Astrocyte (in vitro differentiated cells and primary cell): ENCODE measurements around the gene GALNT2. TPM values are rescaled to one million over a fixed set of nuclear protein-coding genes. Genes with fewer than 3 reads are reported as not detected.

ENCODE experiments used
- DNase-seq: peaks from one replicate; pipeline ENCODE4 v3.0.0-alpha.2; 2010; ENCODE audit warnings: low read depth
- FAIRE-seq: peaks from 2 replicates; lab custom pipeline; 2011; peaks lifted over from hg19 to GRCh38; lab: Jason Lieb, UNC
- H2AFZ ChIP-seq: 2 replicates; pipeline ENCODE4 v1.6.0; 2012; ENCODE audit warnings: low read depth, low read length, inconsistent platforms
- H3K27ac ChIP-seq: 2 replicates; pipeline ENCODE4 v1.5.1; 2011; ENCODE audit warnings: low read depth, low read length, inconsistent platforms
- H3K27me3 ChIP-seq: 2 replicates; pipeline ENCODE4 v1.6.0; 2011; ENCODE audit warnings: low read length, inconsistent platforms; ENCODE audit not compliant: insufficient read depth
- H3K36me3 ChIP-seq: 2 replicates; pipeline ENCODE4 v1.5.1; 2011; ENCODE audit warnings: low read length, inconsistent platforms; ENCODE audit not compliant: insufficient read depth
- H3K4me1 ChIP-seq: 2 replicates; pipeline ENCODE4 v1.5.1; 2011; ENCODE audit warnings: low read length, inconsistent platforms; ENCODE audit not compliant: insufficient read depth
- H3K4me2 ChIP-seq: 2 replicates; pipeline ENCODE4 v1.6.0; 2012; ENCODE audit warnings: low read length, inconsistent platforms
- H3K4me3 ChIP-seq: 2 replicates; pipeline ENCODE4 v1.5.1; 2011; ENCODE audit warnings: low read depth, mild to moderate bottlenecking, low read length, inconsistent platforms; ENCODE audit not compliant: insufficient read depth
- H3K79me2 ChIP-seq: 2 replicates; pipeline ENCODE4 v1.6.0; 2012; ENCODE audit warnings: mild to moderate bottlenecking, low read length, inconsistent platforms; ENCODE audit not compliant: insufficient read depth
- H3K9ac ChIP-seq: 2 replicates; pipeline ENCODE4 v1.6.0; 2012; ENCODE audit warnings: mild to moderate bottlenecking, low read length, inconsistent platforms
- H3K9me3 ChIP-seq: 2 replicates; pipeline ENCODE4 v1.5.1; 2012; ENCODE audit warnings: low read depth, mild to moderate bottlenecking, low read length, inconsistent platforms; ENCODE audit not compliant: insufficient read depth
- H4K20me1 ChIP-seq: 2 replicates; pipeline ENCODE4 v1.6.0; 2012; ENCODE audit warnings: low read length, inconsistent platforms; ENCODE audit not compliant: insufficient read depth
- H3K27ac Mint-ChIP-seq: one replicate; pipeline ENCODE4 v1.8.0; 2021; ENCODE audit warnings: mild to moderate bottlenecking, mixed read lengths; ENCODE audit not compliant: unreplicated experiment
- H3K27me3 Mint-ChIP-seq: one replicate; pipeline ENCODE4 v1.8.0; 2021; ENCODE audit warnings: low read depth, mixed read lengths; ENCODE audit not compliant: unreplicated experiment
- H3K36me3 Mint-ChIP-seq: one replicate; pipeline ENCODE4 v1.8.0; 2021; ENCODE audit warnings: low read depth, mixed read lengths; ENCODE audit not compliant: unreplicated experiment
- H3K4me1 Mint-ChIP-seq: one replicate; pipeline ENCODE4 v1.8.0; 2021; ENCODE audit warnings: low read depth, mixed read lengths; ENCODE audit not compliant: unreplicated experiment
- H3K4me3 Mint-ChIP-seq: one replicate; pipeline ENCODE4 v1.8.0; 2021; ENCODE audit warnings: mild to moderate bottlenecking, moderate library complexity, mixed read lengths; ENCODE audit not compliant: unreplicated experiment
- H3K9me3 Mint-ChIP-seq: one replicate; pipeline ENCODE4 v1.8.0; 2021; ENCODE audit warnings: mild to moderate bottlenecking, mixed read lengths; ENCODE audit not compliant: unreplicated experiment
- EZH2 ChIP-seq: IDR thresholded peaks from 2 replicates; pipeline ENCODE4 v1.6.1; 2012; ENCODE audit warnings: mild to moderate bottlenecking, low read length, inconsistent platforms; ENCODE audit not compliant: insufficient read depth
- total RNA-seq: library from RNA; stranded (reverse); gene quantifications from 2 replicates; pipeline ENCODE4 v1.2.1, GENCODE V29; 2021
- TF ChIP-seq, protein P1 (sequence below): IDR thresholded peaks from 2 replicates; pipeline ENCODE4 v1.5.1; 2011; ENCODE audit warnings: low read depth, mild to moderate bottlenecking, inconsistent platforms, low read length, moderate library complexity; ENCODE audit not compliant: insufficient read depth

GALNT2 gene
- total RNA-seq, 1 donor from 2014 or later = 507 TPM

DNA sequence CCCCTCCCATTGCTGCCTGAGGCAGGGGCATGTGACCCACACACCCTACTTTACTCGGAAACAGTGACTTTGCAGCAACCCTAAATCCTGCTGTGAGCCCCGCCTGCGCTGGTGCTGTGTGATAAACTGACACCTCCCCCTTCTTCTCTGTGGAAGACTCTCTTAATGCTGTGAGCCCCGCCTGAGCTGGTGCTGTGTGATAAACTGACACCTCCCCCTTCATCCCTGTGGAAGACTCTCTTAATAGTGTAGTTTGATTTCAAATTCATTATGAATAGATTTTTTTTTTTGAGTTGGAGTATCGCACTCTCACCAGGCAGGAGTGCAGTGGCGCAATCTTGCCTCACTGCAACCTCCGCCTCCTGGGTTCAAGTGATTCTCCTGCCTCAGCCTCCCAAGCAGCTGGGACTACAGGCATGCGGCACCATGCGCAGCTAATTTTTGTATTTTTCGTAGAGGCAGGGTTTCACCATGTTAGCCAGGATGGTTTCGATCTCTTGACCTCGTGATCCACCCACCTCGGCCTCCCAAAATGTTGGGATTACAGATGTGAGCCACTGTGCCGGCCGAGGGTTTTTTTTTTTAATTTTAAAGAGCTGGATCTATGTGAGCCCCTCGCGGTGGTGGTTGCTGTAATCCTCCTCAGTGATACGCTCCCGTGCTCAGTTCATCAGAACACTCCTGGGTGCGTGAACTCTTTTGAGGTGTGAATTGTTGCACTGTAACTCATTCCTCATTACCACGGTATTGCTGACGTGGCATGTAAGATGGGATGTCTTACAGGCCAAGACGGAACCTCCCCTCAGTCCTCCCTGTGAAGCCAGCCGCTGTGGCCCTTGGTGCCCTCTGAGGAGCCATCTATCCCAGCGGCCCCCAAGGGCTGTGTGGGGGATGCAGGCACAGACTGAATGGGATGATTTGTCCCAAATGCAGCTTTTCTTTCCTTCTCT, 60.3 kb downstream of the GALNT2 start:
- Histone ChIP-seq H3K4me3 (no peak overlapping the region), H3K4me2 (no peak overlapping the region), H3K4me1 (peaks cover 25% of the 10 kb centered on the region), H3K79me2 (peaks cover 98% of the 10 kb centered on the region), H2AFZ (no peak overlapping the region), H3K27ac (no peak overlapping the region), H3K9ac (no peak overlapping the region), H3K9me3 (no peaks in the 10 kb centered on the region), H4K20me1 (peaks cover 93% of the 10 kb centered on the region), H3K27me3 (no peaks in the 10 kb centered on the region), H3K36me3 (no peaks in the 10 kb centered on the region)
- no peak for DNase-seq
- Mint-ChIP-seq H3K36me3 (peaks cover 17% of the 10 kb centered on the region), H3K9me3 (no peaks in the 10 kb centered on the region), H3K4me1 (peaks cover 87% of the 10 kb centered on the region), H3K27me3 (no peaks in the 10 kb centered on the region), H3K4me3 (peak overlapping the region; percentile 61), H3K27ac (peak overlapping the region; percentile 98)
- no peak for TF ChIP-seq EZH2
- TF ChIP-seq, protein P1, sequence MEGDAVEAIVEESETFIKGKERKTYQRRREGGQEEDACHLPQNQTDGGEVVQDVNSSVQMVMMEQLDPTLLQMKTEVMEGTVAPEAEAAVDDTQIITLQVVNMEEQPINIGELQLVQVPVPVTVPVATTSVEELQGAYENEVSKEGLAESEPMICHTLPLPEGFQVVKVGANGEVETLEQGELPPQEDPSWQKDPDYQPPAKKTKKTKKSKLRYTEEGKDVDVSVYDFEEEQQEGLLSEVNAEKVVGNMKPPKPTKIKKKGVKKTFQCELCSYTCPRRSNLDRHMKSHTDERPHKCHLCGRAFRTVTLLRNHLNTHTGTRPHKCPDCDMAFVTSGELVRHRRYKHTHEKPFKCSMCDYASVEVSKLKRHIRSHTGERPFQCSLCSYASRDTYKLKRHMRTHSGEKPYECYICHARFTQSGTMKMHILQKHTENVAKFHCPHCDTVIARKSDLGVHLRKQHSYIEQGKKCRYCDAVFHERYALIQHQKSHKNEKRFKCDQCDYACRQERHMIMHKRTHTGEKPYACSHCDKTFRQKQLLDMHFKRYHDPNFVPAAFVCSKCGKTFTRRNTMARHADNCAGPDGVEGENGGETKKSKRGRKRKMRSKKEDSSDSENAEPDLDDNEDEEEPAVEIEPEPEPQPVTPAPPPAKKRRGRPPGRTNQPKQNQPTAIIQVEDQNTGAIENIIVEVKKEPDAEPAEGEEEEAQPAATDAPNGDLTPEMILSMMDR = no peak
- FAIRE-seq = no peak

DNA sequence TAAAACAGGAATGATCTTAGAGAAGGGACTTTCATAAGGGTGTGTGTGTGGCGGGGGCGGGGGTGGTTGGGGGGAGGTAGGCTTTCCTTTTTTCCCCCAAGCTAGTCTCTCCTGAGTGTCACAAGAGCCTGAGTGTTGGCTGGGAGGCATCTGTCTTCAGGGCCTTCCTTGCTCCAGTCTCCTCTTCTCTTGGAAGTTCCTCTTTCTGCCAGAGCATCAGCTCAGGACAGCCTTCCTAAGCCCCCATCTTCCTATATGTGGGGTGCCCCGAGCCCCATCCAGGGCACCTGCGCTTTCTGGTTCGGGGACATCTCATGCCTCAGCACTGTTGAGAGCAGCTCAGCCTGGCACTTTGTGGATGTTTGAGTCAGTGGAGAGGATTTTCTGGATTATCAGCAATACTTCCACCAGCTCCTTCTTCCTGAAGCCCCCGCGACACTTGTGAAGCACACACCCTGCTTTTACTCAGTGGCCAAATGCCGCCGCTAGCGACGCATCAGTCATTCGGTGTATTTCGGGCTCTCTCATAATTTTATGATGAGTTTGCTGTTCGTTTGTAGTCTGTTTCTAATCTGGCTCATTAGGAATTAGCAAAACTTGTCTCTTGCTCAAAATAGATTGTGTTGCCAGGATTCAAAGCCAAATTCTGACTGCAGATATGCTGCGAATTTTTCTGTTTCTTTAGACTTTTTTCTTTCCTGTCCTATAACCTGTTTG, 61.7 kb downstream of the GALNT2 start:
- H3K9ac ChIP-seq = no peak overlapping the region
- H3K79me2 ChIP-seq = peaks cover 97% of the 10 kb centered on the region
- Mint-ChIP-seq H3K36me3 (peaks cover 15% of the 10 kb centered on the region), H3K9me3 (no peaks in the 10 kb centered on the region), H3K4me3 (no peak overlapping the region), H3K27me3 (no peaks in the 10 kb centered on the region), H3K4me1 (peaks cover 83% of the 10 kb centered on the region), H3K27ac (peak overlapping the region; percentile 55)
- H3K36me3 ChIP-seq = no peaks in the 10 kb centered on the region
- H3K27me3 ChIP-seq = no peaks in the 10 kb centered on the region
- H2AFZ ChIP-seq = no peak overlapping the region
- DNase-seq = no peak
- no peaks in the 10 kb centered on the region for H3K9me3 ChIP-seq
- peaks cover 92% of the 10 kb centered on the region for H4K20me1 ChIP-seq
- peaks cover 22% of the 10 kb centered on the region for H3K4me1 ChIP-seq
- no peak for TF ChIP-seq EZH2
- TF ChIP-seq, protein P1 = no peak
- no peak overlapping the region for H3K4me3 ChIP-seq
- no peak for FAIRE-seq
- no peak overlapping the region for H3K4me2 ChIP-seq
- no peak overlapping the region for H3K27ac ChIP-seq
